Measurements from ENCODE around the gene CCDC90B.

- TF ChIP-seq, protein P1, sequence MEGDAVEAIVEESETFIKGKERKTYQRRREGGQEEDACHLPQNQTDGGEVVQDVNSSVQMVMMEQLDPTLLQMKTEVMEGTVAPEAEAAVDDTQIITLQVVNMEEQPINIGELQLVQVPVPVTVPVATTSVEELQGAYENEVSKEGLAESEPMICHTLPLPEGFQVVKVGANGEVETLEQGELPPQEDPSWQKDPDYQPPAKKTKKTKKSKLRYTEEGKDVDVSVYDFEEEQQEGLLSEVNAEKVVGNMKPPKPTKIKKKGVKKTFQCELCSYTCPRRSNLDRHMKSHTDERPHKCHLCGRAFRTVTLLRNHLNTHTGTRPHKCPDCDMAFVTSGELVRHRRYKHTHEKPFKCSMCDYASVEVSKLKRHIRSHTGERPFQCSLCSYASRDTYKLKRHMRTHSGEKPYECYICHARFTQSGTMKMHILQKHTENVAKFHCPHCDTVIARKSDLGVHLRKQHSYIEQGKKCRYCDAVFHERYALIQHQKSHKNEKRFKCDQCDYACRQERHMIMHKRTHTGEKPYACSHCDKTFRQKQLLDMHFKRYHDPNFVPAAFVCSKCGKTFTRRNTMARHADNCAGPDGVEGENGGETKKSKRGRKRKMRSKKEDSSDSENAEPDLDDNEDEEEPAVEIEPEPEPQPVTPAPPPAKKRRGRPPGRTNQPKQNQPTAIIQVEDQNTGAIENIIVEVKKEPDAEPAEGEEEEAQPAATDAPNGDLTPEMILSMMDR (IDR thresholded peaks at IDR 0.05): no peak
- no peak for TF ChIP-seq POLR2A (IDR thresholded peaks at IDR 0.05)
- TF ChIP-seq EP300 (IDR thresholded peaks at IDR 0.05): no peak
- no peak for TF ChIP-seq POLR2AphosphoS5 (IDR thresholded peaks at IDR 0.05)
Measured at GRCh38 chr11:83282084-83282716, 4.0 kb downstream of the CCDC90B start.
